ENCODE data around the gene SLC35E2B.

The SLC35E2B gene

DNA sequence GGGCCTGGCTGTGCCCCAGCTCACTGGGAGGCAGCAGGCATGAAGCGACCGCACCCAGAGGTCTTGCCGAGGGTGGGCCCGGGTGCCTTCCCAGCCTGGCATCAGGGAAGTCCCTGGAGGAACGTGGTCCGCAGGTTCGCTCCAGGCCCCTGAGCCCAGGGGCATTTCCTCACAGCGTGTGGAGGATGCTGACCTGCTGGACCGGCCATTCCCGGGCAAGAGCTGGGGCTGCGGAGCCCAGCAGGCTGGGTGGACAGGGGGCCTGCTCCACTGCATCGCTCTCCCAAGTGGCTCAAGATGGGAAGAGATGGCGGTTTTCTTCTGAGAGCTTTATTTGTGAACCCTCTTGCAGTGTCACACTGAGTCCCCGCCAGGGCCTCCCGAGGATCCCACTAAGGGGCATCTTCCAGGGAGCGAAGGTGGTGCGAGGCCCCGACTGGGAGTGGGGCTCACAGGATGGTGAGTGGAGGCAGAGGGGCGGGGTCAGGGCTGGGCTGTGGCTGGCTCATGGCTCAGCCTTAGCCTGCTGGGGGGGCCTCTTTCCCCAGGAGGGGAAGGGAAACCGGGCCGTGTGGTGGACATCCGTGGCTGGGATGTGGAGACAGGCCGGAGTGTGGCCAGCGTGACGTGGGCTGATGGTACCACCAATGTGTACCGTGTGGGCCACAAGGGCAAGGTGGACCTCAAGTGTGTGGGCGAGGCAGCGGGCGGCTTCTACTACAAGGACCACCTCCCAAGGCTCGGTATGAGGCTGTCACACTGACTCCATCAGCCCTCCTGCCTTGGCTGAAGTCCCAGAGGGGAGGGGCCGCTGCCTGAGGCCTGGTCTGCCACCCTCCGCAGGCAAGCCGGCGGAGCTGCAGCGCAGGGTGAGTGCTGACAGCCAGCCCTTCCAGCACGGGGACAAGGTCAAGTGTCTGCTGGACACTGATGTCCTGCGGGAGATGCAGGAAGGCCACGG is 67.9 kb downstream of the SLC35E2B start:
- no peaks in the 10 kb centered on the region for H4K20me1 ChIP-seq (ENCODE audit: insufficient read depth, low read length)
- H3K27me3 ChIP-seq (ENCODE audit: low read depth, low read length) = no peaks in the 10 kb centered on the region
- H3K36me3 ChIP-seq (replicated peaks; ENCODE audit: low read depth, low read length) = no peaks in the 10 kb centered on the region
- H3K4me1 ChIP-seq (ENCODE audit: low read length) = no peaks in the 10 kb centered on the region
- H3K4me3 ChIP-seq (ENCODE audit: low read length) = no peak overlapping the region
- H3K27ac ChIP-seq (ENCODE audit: low read length) = no peak overlapping the region
- H3K4me2 ChIP-seq (ENCODE audit: low read length) = no peak overlapping the region
- TF ChIP-seq, protein P1, sequence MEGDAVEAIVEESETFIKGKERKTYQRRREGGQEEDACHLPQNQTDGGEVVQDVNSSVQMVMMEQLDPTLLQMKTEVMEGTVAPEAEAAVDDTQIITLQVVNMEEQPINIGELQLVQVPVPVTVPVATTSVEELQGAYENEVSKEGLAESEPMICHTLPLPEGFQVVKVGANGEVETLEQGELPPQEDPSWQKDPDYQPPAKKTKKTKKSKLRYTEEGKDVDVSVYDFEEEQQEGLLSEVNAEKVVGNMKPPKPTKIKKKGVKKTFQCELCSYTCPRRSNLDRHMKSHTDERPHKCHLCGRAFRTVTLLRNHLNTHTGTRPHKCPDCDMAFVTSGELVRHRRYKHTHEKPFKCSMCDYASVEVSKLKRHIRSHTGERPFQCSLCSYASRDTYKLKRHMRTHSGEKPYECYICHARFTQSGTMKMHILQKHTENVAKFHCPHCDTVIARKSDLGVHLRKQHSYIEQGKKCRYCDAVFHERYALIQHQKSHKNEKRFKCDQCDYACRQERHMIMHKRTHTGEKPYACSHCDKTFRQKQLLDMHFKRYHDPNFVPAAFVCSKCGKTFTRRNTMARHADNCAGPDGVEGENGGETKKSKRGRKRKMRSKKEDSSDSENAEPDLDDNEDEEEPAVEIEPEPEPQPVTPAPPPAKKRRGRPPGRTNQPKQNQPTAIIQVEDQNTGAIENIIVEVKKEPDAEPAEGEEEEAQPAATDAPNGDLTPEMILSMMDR (IDR thresholded peaks at IDR 0.05; ENCODE audit: low read depth, low read length) = no peak
- TF ChIP-seq EZH2phosphoT487 (IDR thresholded peaks at IDR 0.05; ENCODE audit: low read depth) = no peak
- H3K9ac ChIP-seq (ENCODE audit: low read length) = no peak overlapping the region
- no peaks in the 10 kb centered on the region for H3K79me2 ChIP-seq (ENCODE audit: low read length)
- H3K9me3 ChIP-seq (ENCODE audit: insufficient read depth, low read length) = no peaks in the 10 kb centered on the region
- no peak overlapping the region for H2AFZ ChIP-seq (ENCODE audit: low read depth, low read length)

DNA sequence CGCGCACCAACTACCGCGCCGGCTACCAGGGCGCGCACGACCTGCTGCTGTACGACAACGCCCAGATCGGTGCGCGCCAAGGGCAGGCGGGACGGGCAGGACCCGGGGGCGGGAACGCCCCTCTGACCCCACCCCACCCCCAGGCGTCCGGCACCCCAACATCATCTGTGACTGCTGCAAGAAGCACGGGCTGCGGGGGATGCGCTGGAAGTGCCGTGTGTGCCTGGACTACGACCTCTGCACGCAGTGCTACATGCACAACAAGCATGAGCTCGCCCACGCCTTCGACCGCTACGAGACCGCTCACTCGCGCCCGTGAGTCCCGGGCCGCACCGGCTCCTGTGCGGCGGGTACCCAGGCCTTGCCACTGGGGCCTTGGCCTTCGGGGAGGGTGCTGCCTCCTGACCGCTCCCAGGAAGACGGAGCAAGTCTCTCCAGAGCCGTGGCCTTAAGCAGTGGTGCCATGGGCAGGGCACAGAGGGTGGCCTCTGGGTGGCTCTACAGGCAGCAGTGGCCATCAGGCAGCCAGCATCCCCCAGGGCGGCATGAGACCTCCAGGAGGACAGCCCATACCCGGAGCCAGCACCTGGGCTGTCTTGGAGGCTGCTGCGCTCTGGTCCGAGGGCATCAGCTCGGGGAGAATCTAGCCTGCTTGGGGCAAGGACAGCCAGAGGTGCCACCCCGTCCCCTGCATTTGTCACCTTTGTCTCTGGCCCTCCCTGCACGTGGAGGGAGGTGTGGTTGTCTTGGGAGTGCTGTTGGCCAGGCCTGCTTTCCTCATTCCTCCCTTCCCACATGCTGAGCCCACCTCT is 68.8 kb downstream of the SLC35E2B start:
- H3K9me3 ChIP-seq (ENCODE audit: insufficient read depth, low read length) = no peaks in the 10 kb centered on the region
- no peak overlapping the region for H2AFZ ChIP-seq (ENCODE audit: low read depth, low read length)
- H3K79me2 ChIP-seq (ENCODE audit: low read length) = no peaks in the 10 kb centered on the region
- no peak overlapping the region for H3K27ac ChIP-seq (ENCODE audit: low read length)
- no peaks in the 10 kb centered on the region for H3K27me3 ChIP-seq (ENCODE audit: low read depth, low read length)
- no peaks in the 10 kb centered on the region for H3K4me1 ChIP-seq (ENCODE audit: low read length)
- H3K9ac ChIP-seq (ENCODE audit: low read length) = no peak overlapping the region
- H3K36me3 ChIP-seq (replicated peaks; ENCODE audit: low read depth, low read length) = no peaks in the 10 kb centered on the region
- no peaks in the 10 kb centered on the region for H4K20me1 ChIP-seq (ENCODE audit: insufficient read depth, low read length)
- no peak overlapping the region for H3K4me2 ChIP-seq (ENCODE audit: low read length)
- TF ChIP-seq, protein P1 (IDR thresholded peaks at IDR 0.05; ENCODE audit: low read depth, low read length) = no peak
- no peak for TF ChIP-seq EZH2phosphoT487 (IDR thresholded peaks at IDR 0.05; ENCODE audit: low read depth)
- H3K4me3 ChIP-seq (ENCODE audit: low read length) = no peak overlapping the region

DNA sequence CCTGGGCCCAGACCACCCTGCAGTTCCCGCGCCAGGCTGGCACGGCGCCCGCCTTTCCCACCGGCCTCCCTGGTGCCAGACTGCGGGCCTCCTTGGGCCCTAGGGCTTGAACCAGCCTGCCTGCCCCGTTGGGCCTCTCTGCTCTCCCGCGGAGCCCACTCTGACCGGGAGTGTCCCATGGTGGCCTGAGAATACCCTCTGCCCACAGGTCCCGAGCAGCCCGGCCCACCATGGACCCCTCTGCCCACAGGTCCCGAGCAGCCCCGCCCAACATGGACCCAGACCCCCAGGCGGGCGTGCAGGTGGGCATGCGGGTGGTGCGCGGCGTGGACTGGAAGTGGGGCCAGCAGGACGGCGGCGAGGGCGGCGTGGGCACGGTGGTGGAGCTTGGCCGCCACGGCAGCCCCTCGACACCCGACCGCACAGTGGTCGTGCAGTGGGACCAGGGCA is 69.4 kb downstream of the SLC35E2B start:
- Histone ChIP-seq H3K4me2 (ENCODE audit: low read length) (no peak overlapping the region), H3K4me3 (ENCODE audit: low read length) (no peak overlapping the region), H3K36me3 (replicated peaks; ENCODE audit: low read depth, low read length) (no peaks in the 10 kb centered on the region), H3K27me3 (ENCODE audit: low read depth, low read length) (no peaks in the 10 kb centered on the region), H3K4me1 (ENCODE audit: low read length) (no peaks in the 10 kb centered on the region), H4K20me1 (ENCODE audit: insufficient read depth, low read length) (no peaks in the 10 kb centered on the region), H3K79me2 (ENCODE audit: low read length) (no peaks in the 10 kb centered on the region), H3K27ac (ENCODE audit: low read length) (no peak overlapping the region), H2AFZ (ENCODE audit: low read depth, low read length) (no peak overlapping the region), H3K9ac (ENCODE audit: low read length) (no peak overlapping the region), H3K9me3 (ENCODE audit: insufficient read depth, low read length) (no peaks in the 10 kb centered on the region)
- TF ChIP-seq EZH2phosphoT487 (IDR thresholded peaks at IDR 0.05; ENCODE audit: low read depth) = no peak
- TF ChIP-seq, protein P1 (IDR thresholded peaks at IDR 0.05; ENCODE audit: low read depth, low read length) = no peak

DNA sequence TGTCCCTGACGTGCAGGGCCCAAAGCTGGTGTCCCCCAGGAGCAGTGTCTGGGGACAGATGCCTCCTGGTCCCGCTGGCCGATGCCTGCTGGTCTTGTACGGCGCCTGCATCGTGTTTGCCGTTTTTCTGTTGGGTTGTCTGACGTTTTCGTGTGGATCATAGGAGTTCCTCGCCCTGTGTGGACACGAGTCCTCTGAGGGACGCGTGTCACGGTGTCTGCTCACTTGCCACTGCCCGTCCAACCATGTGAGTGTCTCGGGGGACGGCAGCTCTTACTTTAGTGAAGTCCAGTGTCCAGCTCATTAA is 69.9 kb downstream of the SLC35E2B start:
- Histone ChIP-seq H3K4me1 (ENCODE audit: low read length) (no peaks in the 10 kb centered on the region), H2AFZ (ENCODE audit: low read depth, low read length) (no peak overlapping the region), H3K79me2 (ENCODE audit: low read length) (no peaks in the 10 kb centered on the region), H3K27me3 (ENCODE audit: low read depth, low read length) (no peaks in the 10 kb centered on the region), H3K9ac (ENCODE audit: low read length) (no peak overlapping the region), H4K20me1 (ENCODE audit: insufficient read depth, low read length) (no peaks in the 10 kb centered on the region), H3K4me2 (ENCODE audit: low read length) (no peak overlapping the region), H3K27ac (ENCODE audit: low read length) (no peak overlapping the region), H3K9me3 (ENCODE audit: insufficient read depth, low read length) (no peaks in the 10 kb centered on the region), H3K4me3 (ENCODE audit: low read length) (no peak overlapping the region), H3K36me3 (replicated peaks; ENCODE audit: low read depth, low read length) (no peaks in the 10 kb centered on the region)
- TF ChIP-seq, protein P1 (IDR thresholded peaks at IDR 0.05; ENCODE audit: low read depth, low read length) = no peak
- TF ChIP-seq EZH2phosphoT487 (IDR thresholded peaks at IDR 0.05; ENCODE audit: low read depth) = no peak

All from OCI-LY3 (cell line).